H1 (cell line): ENCODE data around the gene GUCA2B.

ENCODE experiments used
- EP300 ChIP-seq, 2 experiments: IDR thresholded peaks; 1 replicate in 1 of 2; 2 replicates in 1 of 2; pipeline ENCODE4 v1.6.1; 2011 to 2012; ENCODE audit warnings: low read depth in 2 of 2, low read length in 2 of 2, mild to moderate bottlenecking in 2 of 2, borderline replicate concordance in 1 of 2, inconsistent platforms in 1 of 2, moderate library complexity in 1 of 2
- KDM1A ChIP-seq: fragments of 200-600, 300-600 bp; sonication (generic); IDR thresholded peaks from 2 replicates; pipeline ENCODE4 v1.7.1; 2016; ENCODE audit warnings: mild to moderate bottlenecking, low read length, borderline replicate concordance
- MAFK ChIP-seq: IDR thresholded peaks from 2 replicates; pipeline ENCODE4 v1.6.1; 2012; ENCODE audit warnings: low read depth, mild to moderate bottlenecking, improper control_type of control experiment, low read length
- MAX ChIP-seq: IDR thresholded peaks from 2 replicates; pipeline ENCODE4 v1.6.1; 2012; ENCODE audit warnings: inconsistent platforms
- PHF8 ChIP-seq: fragments of 200-600 bp; sonication (generic); conservative IDR thresholded peaks from 2 replicates; pipeline ENCODE4 v1.7.1; 2012; ENCODE audit warnings: low read depth, mild to moderate bottlenecking, inconsistent platforms, low read length, moderate library complexity
- POLR2A ChIP-seq, 2 experiments: IDR thresholded peaks; 1 replicate in 1 of 2; 2 replicates in 1 of 2; pipeline ENCODE4 v1.6.1; 2011; ENCODE audit warnings: low read depth in 2 of 2, low read length in 2 of 2, mild to moderate bottlenecking in 2 of 2; ENCODE audit errors: control extremely low read depth in 1 of 2
- POLR2AphosphoS5 ChIP-seq: IDR thresholded peaks from 2 replicates; pipeline ENCODE4 v1.6.1; 2011; ENCODE audit warnings: low read depth, low read length
- RAD21 ChIP-seq, 2 experiments: IDR thresholded peaks in 1 of 2; conservative IDR thresholded peaks in 1 of 2; 2 replicates each; pipeline ENCODE4 v1.6.1; 2011; ENCODE audit warnings: low read depth in 2 of 2, low read length in 2 of 2, improper control_type of control experiment in 1 of 2, inconsistent platforms in 1 of 2, mild to moderate bottlenecking in 1 of 2, moderate library complexity in 1 of 2
- SIX5 ChIP-seq: IDR thresholded peaks from 2 replicates; pipeline ENCODE4 v1.6.1; 2011; ENCODE audit warnings: mild to moderate bottlenecking, low read depth, low read length
- TCF12 ChIP-seq: IDR thresholded peaks from 2 replicates; pipeline ENCODE4 v1.6.1; 2011; ENCODE audit warnings: low read depth, mild to moderate bottlenecking, low read length
- YY1 ChIP-seq: IDR thresholded peaks from 2 replicates; pipeline ENCODE4 v1.6.1; 2011; ENCODE audit warnings: low read depth, mild to moderate bottlenecking, low read length
- ZNF274 ChIP-seq: IDR thresholded peaks from 2 replicates; pipeline ENCODE4 v1.7.0; 2012; ENCODE audit warnings: low read length, borderline replicate concordance; ENCODE audit errors: extremely low read depth
- TF ChIP-seq, protein P1 (sequence below), 3 experiments: IDR thresholded peaks; 1 replicate in 2 of 3; 2 replicates in 1 of 3; pipeline versions ENCODE4 v1.5.1 to v1.6.1; 2011; ENCODE audit warnings: low read length in 3 of 3, mild to moderate bottlenecking in 3 of 3, inconsistent platforms in 2 of 3, low read depth in 1 of 3, moderate library complexity in 1 of 3; ENCODE audit not compliant: insufficient read depth in 1 of 3; ENCODE audit errors: control extremely low read depth in 1 of 3
- TF ChIP-seq, protein P2 (sequence below): IDR thresholded peaks from 2 replicates; pipeline ENCODE4 v1.6.1; 2011; ENCODE audit warnings: low read depth, mild to moderate bottlenecking, low read length; ENCODE audit not compliant: insufficient read depth

DNA sequence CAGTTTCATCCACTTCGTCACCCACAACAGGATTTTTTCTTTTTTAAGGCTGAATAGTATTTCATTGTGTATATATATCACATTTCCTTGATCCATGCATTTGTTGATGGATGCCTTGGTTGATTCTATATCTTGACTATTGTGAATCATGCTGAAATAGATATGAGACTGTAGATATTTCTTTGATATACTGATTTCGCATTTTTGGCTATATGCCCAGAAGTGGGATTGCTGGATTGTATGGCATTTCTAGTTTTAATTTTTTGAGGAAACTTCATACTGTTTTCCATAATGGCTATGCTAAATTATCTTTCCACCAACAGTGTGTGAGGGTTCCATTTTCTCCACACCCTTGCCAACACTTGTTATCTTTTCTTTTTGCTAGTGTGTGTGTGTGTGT is 5.0 kb downstream of the GUCA2B start:
- TF ChIP-seq RAD21 (IDR thresholded peaks at IDR 0.05 in 1 of 2, conservative IDR thresholded peaks at IDR 0.05 in 1 of 2; ENCODE audit: low read depth in 2 of 2, low read length in 2 of 2) (no peak), KDM1A (no peak), MAX (no peak), PHF8 (no peak), POLR2AphosphoS5 (no peak), TCF12 (no peak), POLR2A (IDR thresholded peaks at IDR 0.05; ENCODE audit: control extremely low read depth in 1 of 2, low read depth in 2 of 2, low read length in 2 of 2) (no peak), ZNF274 (no peak), YY1 (no peak), EP300 (IDR thresholded peaks at IDR 0.05; ENCODE audit: borderline replicate concordance in 1 of 2, low read depth in 2 of 2, low read length in 2 of 2) (no peak), MAFK (no peak), SIX5 (no peak)
- TF ChIP-seq, protein P1, sequence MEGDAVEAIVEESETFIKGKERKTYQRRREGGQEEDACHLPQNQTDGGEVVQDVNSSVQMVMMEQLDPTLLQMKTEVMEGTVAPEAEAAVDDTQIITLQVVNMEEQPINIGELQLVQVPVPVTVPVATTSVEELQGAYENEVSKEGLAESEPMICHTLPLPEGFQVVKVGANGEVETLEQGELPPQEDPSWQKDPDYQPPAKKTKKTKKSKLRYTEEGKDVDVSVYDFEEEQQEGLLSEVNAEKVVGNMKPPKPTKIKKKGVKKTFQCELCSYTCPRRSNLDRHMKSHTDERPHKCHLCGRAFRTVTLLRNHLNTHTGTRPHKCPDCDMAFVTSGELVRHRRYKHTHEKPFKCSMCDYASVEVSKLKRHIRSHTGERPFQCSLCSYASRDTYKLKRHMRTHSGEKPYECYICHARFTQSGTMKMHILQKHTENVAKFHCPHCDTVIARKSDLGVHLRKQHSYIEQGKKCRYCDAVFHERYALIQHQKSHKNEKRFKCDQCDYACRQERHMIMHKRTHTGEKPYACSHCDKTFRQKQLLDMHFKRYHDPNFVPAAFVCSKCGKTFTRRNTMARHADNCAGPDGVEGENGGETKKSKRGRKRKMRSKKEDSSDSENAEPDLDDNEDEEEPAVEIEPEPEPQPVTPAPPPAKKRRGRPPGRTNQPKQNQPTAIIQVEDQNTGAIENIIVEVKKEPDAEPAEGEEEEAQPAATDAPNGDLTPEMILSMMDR (IDR thresholded peaks at IDR 0.05; ENCODE audit: control extremely low read depth in 1 of 3, insufficient read depth in 1 of 3, low read depth in 1 of 3, low read length in 3 of 3) = no peak
- TF ChIP-seq, protein P2, sequence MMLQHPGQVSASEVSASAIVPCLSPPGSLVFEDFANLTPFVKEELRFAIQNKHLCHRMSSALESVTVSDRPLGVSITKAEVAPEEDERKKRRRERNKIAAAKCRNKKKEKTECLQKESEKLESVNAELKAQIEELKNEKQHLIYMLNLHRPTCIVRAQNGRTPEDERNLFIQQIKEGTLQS = no peak
